Astrocyte (in vitro differentiated cells and primary cell): ENCODE results near the gene POLD4. TPM values are rescaled to one million over a fixed set of nuclear protein-coding genes. Genes with fewer than 3 reads are reported as not detected.

Experiments used
- DNase-seq: peaks from one replicate; pipeline ENCODE4 v3.0.0-alpha.2; 2010; ENCODE audit warnings: low read depth
- FAIRE-seq: peaks from 2 replicates; lab custom pipeline; 2011; peaks lifted over from hg19 to GRCh38; lab: Jason Lieb, UNC
- H2AFZ ChIP-seq: 2 replicates; pipeline ENCODE4 v1.6.0; 2012; ENCODE audit warnings: low read depth, low read length, inconsistent platforms
- H3K27ac ChIP-seq: 2 replicates; pipeline ENCODE4 v1.5.1; 2011; ENCODE audit warnings: low read depth, low read length, inconsistent platforms
- H3K27me3 ChIP-seq: 2 replicates; pipeline ENCODE4 v1.6.0; 2011; ENCODE audit warnings: low read length, inconsistent platforms; ENCODE audit not compliant: insufficient read depth
- H3K36me3 ChIP-seq: 2 replicates; pipeline ENCODE4 v1.5.1; 2011; ENCODE audit warnings: low read length, inconsistent platforms; ENCODE audit not compliant: insufficient read depth
- H3K4me1 ChIP-seq: 2 replicates; pipeline ENCODE4 v1.5.1; 2011; ENCODE audit warnings: low read length, inconsistent platforms; ENCODE audit not compliant: insufficient read depth
- H3K4me2 ChIP-seq: 2 replicates; pipeline ENCODE4 v1.6.0; 2012; ENCODE audit warnings: low read length, inconsistent platforms
- H3K4me3 ChIP-seq: 2 replicates; pipeline ENCODE4 v1.5.1; 2011; ENCODE audit warnings: low read depth, mild to moderate bottlenecking, low read length, inconsistent platforms; ENCODE audit not compliant: insufficient read depth
- H3K79me2 ChIP-seq: 2 replicates; pipeline ENCODE4 v1.6.0; 2012; ENCODE audit warnings: mild to moderate bottlenecking, low read length, inconsistent platforms; ENCODE audit not compliant: insufficient read depth
- H3K9ac ChIP-seq: 2 replicates; pipeline ENCODE4 v1.6.0; 2012; ENCODE audit warnings: mild to moderate bottlenecking, low read length, inconsistent platforms
- H3K9me3 ChIP-seq: 2 replicates; pipeline ENCODE4 v1.5.1; 2012; ENCODE audit warnings: low read depth, mild to moderate bottlenecking, low read length, inconsistent platforms; ENCODE audit not compliant: insufficient read depth
- H4K20me1 ChIP-seq: 2 replicates; pipeline ENCODE4 v1.6.0; 2012; ENCODE audit warnings: low read length, inconsistent platforms; ENCODE audit not compliant: insufficient read depth
- H3K27ac Mint-ChIP-seq: one replicate; pipeline ENCODE4 v1.8.0; 2021; ENCODE audit warnings: mild to moderate bottlenecking, mixed read lengths; ENCODE audit not compliant: unreplicated experiment
- H3K27me3 Mint-ChIP-seq: one replicate; pipeline ENCODE4 v1.8.0; 2021; ENCODE audit warnings: low read depth, mixed read lengths; ENCODE audit not compliant: unreplicated experiment
- H3K36me3 Mint-ChIP-seq: one replicate; pipeline ENCODE4 v1.8.0; 2021; ENCODE audit warnings: low read depth, mixed read lengths; ENCODE audit not compliant: unreplicated experiment
- H3K4me1 Mint-ChIP-seq: one replicate; pipeline ENCODE4 v1.8.0; 2021; ENCODE audit warnings: low read depth, mixed read lengths; ENCODE audit not compliant: unreplicated experiment
- H3K4me3 Mint-ChIP-seq: one replicate; pipeline ENCODE4 v1.8.0; 2021; ENCODE audit warnings: mild to moderate bottlenecking, moderate library complexity, mixed read lengths; ENCODE audit not compliant: unreplicated experiment
- H3K9me3 Mint-ChIP-seq: one replicate; pipeline ENCODE4 v1.8.0; 2021; ENCODE audit warnings: mild to moderate bottlenecking, mixed read lengths; ENCODE audit not compliant: unreplicated experiment
- EZH2 ChIP-seq: IDR thresholded peaks from 2 replicates; pipeline ENCODE4 v1.6.1; 2012; ENCODE audit warnings: mild to moderate bottlenecking, low read length, inconsistent platforms; ENCODE audit not compliant: insufficient read depth
- total RNA-seq: library from RNA; stranded (reverse); gene quantifications from 2 replicates; pipeline ENCODE4 v1.2.1, GENCODE V29; 2021
- TF ChIP-seq, protein P1 (sequence below): IDR thresholded peaks from 2 replicates; pipeline ENCODE4 v1.5.1; 2011; ENCODE audit warnings: low read depth, mild to moderate bottlenecking, inconsistent platforms, low read length, moderate library complexity; ENCODE audit not compliant: insufficient read depth

Gene POLD4
- total RNA-seq, 1 donor from 2014 or later = 53.5 TPM

DNA sequence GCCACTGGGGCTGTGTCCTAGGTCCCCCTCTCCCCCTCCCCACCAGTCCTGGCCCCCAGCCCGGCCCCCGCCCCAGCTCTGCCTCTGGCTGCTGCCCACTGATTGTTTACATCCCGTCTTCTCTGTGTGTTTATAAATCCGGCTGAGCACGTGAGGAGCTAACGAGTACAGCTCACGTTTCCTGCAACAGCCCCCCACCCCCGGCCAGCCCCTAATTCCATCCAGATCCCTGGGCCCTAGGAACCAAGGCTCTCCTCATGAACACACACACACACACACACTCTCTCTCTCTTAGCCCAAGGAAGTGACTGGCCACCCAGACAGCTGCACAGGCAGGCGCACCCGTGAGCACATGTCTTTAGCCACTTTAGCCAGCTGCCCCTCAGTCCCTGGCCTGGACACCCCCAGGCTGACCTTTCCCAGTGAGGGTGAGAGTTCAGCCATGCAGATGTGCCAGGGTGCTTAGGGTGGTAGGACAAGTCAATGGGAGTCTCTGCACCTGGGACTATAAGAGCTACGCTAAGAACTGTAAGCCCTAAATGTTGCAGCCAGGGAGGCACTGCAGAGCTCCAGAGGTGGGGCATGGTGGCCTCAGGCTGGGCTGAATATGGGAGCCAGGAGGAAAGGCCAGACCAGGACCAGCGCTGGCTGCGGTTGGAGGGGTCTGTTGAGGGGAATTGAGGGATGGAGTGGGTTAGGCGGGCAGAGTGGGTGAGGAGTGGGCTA is 17.2 kb upstream of the POLD4 start:
- Mint-ChIP-seq H3K4me3 (peak overlapping the region; percentile 89), H3K4me1 (peaks cover 53% of the 10 kb centered on the region), H3K36me3 (peaks cover 8% of the 10 kb centered on the region), H3K27me3 (no peaks in the 10 kb centered on the region), H3K27ac (peak overlapping the region; percentile 86), H3K9me3 (no peaks in the 10 kb centered on the region)
- Histone ChIP-seq H3K4me3 (peak overlapping the region; percentile 59), H3K9ac (peak overlapping the region; percentile 75), H3K79me2 (peaks cover 74% of the 10 kb centered on the region), H3K4me2 (peak overlapping the region; percentile 93), H3K27me3 (no peaks in the 10 kb centered on the region), H3K36me3 (peaks cover 6% of the 10 kb centered on the region), H3K9me3 (no peaks in the 10 kb centered on the region), H3K27ac (peak overlapping the region; percentile 67), H2AFZ (no peak overlapping the region), H4K20me1 (peaks cover 68% of the 10 kb centered on the region), H3K4me1 (peaks cover 74% of the 10 kb centered on the region)
- no peak for FAIRE-seq
- no peak for DNase-seq
- TF ChIP-seq, protein P1, sequence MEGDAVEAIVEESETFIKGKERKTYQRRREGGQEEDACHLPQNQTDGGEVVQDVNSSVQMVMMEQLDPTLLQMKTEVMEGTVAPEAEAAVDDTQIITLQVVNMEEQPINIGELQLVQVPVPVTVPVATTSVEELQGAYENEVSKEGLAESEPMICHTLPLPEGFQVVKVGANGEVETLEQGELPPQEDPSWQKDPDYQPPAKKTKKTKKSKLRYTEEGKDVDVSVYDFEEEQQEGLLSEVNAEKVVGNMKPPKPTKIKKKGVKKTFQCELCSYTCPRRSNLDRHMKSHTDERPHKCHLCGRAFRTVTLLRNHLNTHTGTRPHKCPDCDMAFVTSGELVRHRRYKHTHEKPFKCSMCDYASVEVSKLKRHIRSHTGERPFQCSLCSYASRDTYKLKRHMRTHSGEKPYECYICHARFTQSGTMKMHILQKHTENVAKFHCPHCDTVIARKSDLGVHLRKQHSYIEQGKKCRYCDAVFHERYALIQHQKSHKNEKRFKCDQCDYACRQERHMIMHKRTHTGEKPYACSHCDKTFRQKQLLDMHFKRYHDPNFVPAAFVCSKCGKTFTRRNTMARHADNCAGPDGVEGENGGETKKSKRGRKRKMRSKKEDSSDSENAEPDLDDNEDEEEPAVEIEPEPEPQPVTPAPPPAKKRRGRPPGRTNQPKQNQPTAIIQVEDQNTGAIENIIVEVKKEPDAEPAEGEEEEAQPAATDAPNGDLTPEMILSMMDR = no peak
- TF ChIP-seq EZH2 = no peak

DNA sequence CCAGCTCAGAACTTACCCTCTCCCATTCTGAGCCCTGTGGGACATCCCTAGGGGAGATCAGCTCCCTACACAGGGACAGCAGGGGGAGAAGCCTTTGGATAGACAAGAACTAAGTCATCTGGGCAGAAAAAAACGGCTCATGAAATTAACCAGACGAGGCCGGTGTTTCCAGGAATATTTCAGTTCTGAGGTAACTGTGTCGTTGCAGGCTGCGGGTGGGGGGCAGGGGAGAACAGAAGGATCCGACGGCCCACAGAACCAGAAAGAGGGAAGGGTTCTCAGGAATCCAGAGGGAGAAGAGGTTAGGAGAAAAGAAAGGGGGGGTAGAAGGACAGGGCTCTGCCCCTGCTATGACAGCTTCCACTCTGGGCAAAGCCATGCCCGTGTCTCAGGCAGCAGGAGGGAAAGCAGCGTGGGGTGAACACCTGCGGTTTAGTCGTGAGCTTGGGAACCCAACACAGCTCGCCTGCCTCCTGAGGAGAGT is 16.5 kb upstream of the POLD4 start:
- Histone ChIP-seq H2AFZ (no peak overlapping the region), H3K9me3 (no peaks in the 10 kb centered on the region), H3K79me2 (peaks cover 81% of the 10 kb centered on the region), H4K20me1 (peaks cover 74% of the 10 kb centered on the region), H3K9ac (peak overlapping the region; percentile 75), H3K4me2 (peak overlapping the region; percentile 93), H3K27ac (peak overlapping the region; percentile 67), H3K36me3 (peaks cover 9% of the 10 kb centered on the region), H3K4me1 (peaks cover 68% of the 10 kb centered on the region), H3K4me3 (peak overlapping the region; percentile 40), H3K27me3 (no peaks in the 10 kb centered on the region)
- no peaks in the 10 kb centered on the region for H3K9me3 Mint-ChIP-seq
- TF ChIP-seq, protein P1 = no peak
- TF ChIP-seq EZH2 = no peak
- FAIRE-seq (no peak), DNase-seq (no peak)
- H3K27ac Mint-ChIP-seq = peak overlapping the region; percentile 92
- H3K4me3 Mint-ChIP-seq = peak overlapping the region; percentile 78
- H3K4me1 Mint-ChIP-seq = peaks cover 54% of the 10 kb centered on the region
- no peaks in the 10 kb centered on the region for H3K27me3 Mint-ChIP-seq
- peaks cover 11% of the 10 kb centered on the region for H3K36me3 Mint-ChIP-seq

DNA sequence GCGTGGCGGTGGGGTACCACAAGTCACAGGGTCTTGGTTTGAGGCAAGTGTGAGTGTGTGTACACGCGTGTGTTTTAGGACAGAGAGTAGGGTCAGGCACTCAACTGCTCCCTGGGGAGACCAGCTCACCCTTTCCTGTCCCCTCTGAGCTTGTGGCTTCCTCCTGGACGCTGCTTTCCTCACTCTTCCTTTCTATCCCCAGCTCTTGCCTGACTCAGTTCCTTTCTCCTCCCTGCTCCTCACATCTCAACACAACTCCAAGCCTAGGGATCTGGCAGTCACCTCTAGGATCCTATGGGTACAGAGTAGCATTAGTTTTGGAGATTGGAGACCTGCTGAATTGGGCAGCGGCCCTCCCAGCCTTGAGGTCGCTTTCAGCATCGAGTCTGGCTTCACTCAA is 15.9 kb upstream of the POLD4 start:
- DNase-seq (no peak), FAIRE-seq (no peak)
- Histone ChIP-seq H2AFZ (no peak overlapping the region), H3K4me1 (peaks cover 62% of the 10 kb centered on the region), H3K9me3 (no peaks in the 10 kb centered on the region), H3K27ac (peak overlapping the region; percentile 67), H3K27me3 (no peaks in the 10 kb centered on the region), H3K9ac (peak overlapping the region; percentile 75), H4K20me1 (peaks cover 80% of the 10 kb centered on the region), H3K4me3 (no peak overlapping the region), H3K79me2 (peaks cover 86% of the 10 kb centered on the region), H3K4me2 (peak overlapping the region; percentile 93), H3K36me3 (peaks cover 14% of the 10 kb centered on the region)
- Mint-ChIP-seq H3K9me3 (no peaks in the 10 kb centered on the region), H3K36me3 (peaks cover 14% of the 10 kb centered on the region), H3K4me3 (peak overlapping the region; percentile 78), H3K27ac (peak overlapping the region; percentile 92), H3K4me1 (peaks cover 51% of the 10 kb centered on the region), H3K27me3 (no peaks in the 10 kb centered on the region)
- no peak for TF ChIP-seq EZH2
- TF ChIP-seq, protein P1 = no peak
